GM12878 (cell line): ENCODE results near the gene DHRS7B. TPM values are rescaled to one million over a fixed set of nuclear protein-coding genes. Genes with fewer than 3 reads are reported as not detected.

Source experiments
- ATAC-seq: fragments of 200-7000 bp; cut with Tn5 transposase; 3 replicates; pipeline ENCODE4 v1.9.1; 2020; ENCODE audit warnings: mild to moderate bottlenecking, moderate library complexity
- BruUV-seq: library from RNA; stranded (reverse); fragments of 400-500 nt; replicated peaks from 2 replicates; lab custom pipeline; 2021; lab: Mats Ljungman, UMichigan
- CTCF ChIA-PET: fragments of 300-600 bp; sonication (Branson Sonifier 250); formaldehyde crosslinking; extraction: SDS; loops from one replicate; lab custom pipeline; 2021; ENCODE audit warnings: inconsistent platforms; lab: Yijun Ruan, JAX
- POLR2A ChIA-PET: fragments of 350-600 bp; formaldehyde crosslinking; extraction: SDS; loops from one replicate; lab custom pipeline; 2021; ENCODE audit warnings: inconsistent platforms; lab: Charles Lee
- RAD21 ChIA-PET: fragments of 300-600 bp; sonication (Branson Sonifier 250); formaldehyde crosslinking; loops from one replicate; lab custom pipeline; 2023; ENCODE audit warnings: antibody characterized with exemption; ENCODE audit not compliant: unreplicated experiment; lab: Charles Lee
- SMC1A ChIA-PET: fragments of 300-600 bp; sonication (Branson Sonifier 250); formaldehyde crosslinking; loops from one replicate; lab custom pipeline; 2023; ENCODE audit not compliant: unreplicated experiment, uncharacterized antibody; lab: Charles Lee
- DNase-seq: peaks from one replicate; pipeline ENCODE4 v3.0.0-alpha.2; 2011; ENCODE audit warnings: low read depth, low spot score
- FAIRE-seq: peaks from 3 replicates; lab custom pipeline; 2011; peaks lifted over from hg19 to GRCh38; lab: Jason Lieb, UNC
- H2AFZ ChIP-seq: 2 replicates; pipeline ENCODE4 v1.6.0; 2011; ENCODE audit warnings: low read depth, low read length, control low read depth; ENCODE audit not compliant: control insufficient read depth
- H3K27ac ChIP-seq: 2 replicates; pipeline ENCODE4 v1.5.1; 2011; ENCODE audit warnings: control low read depth; ENCODE audit not compliant: control insufficient read depth, insufficient read depth
- H3K27me3 ChIP-seq, 2 experiments: replicated peaks in 1 of 2; 2 replicates each; pipeline versions ENCODE4 v1.6.0 to v1.6.1; 2011; ENCODE audit warnings: low read length in 1 of 2; ENCODE audit not compliant: control insufficient read depth in 2 of 2, insufficient read depth in 2 of 2
- H3K36me3 ChIP-seq, 2 experiments: 2 replicates each; pipeline ENCODE4 v1.5.1; 2011; ENCODE audit warnings: low read length in 1 of 2; ENCODE audit not compliant: control insufficient read depth in 2 of 2, insufficient read depth in 2 of 2
- H3K4me1 ChIP-seq: 2 replicates; pipeline ENCODE4 v1.6.1; 2011; ENCODE audit warnings: mild to moderate bottlenecking, low read length, moderate library complexity, mixed read lengths; ENCODE audit not compliant: control insufficient read depth, insufficient read depth
- H3K4me2 ChIP-seq: 2 replicates; pipeline ENCODE4 v1.6.0; 2011; ENCODE audit warnings: control low read depth; ENCODE audit not compliant: control insufficient read depth, insufficient read depth
- H3K4me3 ChIP-seq: fragments of 200-600 bp; sonication (generic); 2 replicates; pipeline ENCODE4 v1.5.1; 2016
- H3K79me2 ChIP-seq: 2 replicates; pipeline ENCODE4 v1.6.0; 2011; ENCODE audit warnings: low read length; ENCODE audit not compliant: control insufficient read depth, insufficient read depth
- H3K9ac ChIP-seq: 2 replicates; pipeline ENCODE4 v1.8.0; 2011; ENCODE audit warnings: low read length, control low read depth, mixed read lengths; ENCODE audit not compliant: control insufficient read depth, insufficient read depth
- H3K9me3 ChIP-seq: replicated peaks from 3 replicates; pipeline ENCODE4 v1.5.1; 2011; ENCODE audit warnings: mild to moderate bottlenecking, low read length; ENCODE audit not compliant: control insufficient read depth, insufficient read depth
- H4K20me1 ChIP-seq: 2 replicates; pipeline ENCODE4 v1.6.0; 2011; ENCODE audit not compliant: control insufficient read depth, insufficient read depth
- ATF3 ChIP-seq: IDR thresholded peaks from 2 replicates; pipeline ENCODE4 v1.6.1; 2011; ENCODE audit warnings: low read depth, mild to moderate bottlenecking, low read length, moderate library complexity, borderline replicate concordance; ENCODE audit errors: extremely low read depth
- BCL11A ChIP-seq: IDR thresholded peaks from 2 replicates; pipeline ENCODE4 v1.6.1; 2011; ENCODE audit warnings: low read depth, low read length
- BHLHE40 ChIP-seq, 2 experiments: fragments of 450-650 bp in 1 of 2; IDR thresholded peaks; 2 replicates each; pipeline ENCODE4 v1.6.1; 2011 to 2017; ENCODE audit warnings: low read depth in 2 of 2, borderline replicate concordance in 1 of 2, improper control_type of control experiment in 1 of 2, low read length in 1 of 2, mild to moderate bottlenecking in 1 of 2
- BMI1 ChIP-seq: fragments of 450-650 bp; IDR thresholded peaks from 2 replicates; pipeline ENCODE4 v1.6.1; 2016; ENCODE audit warnings: mild to moderate bottlenecking, moderate library complexity, borderline replicate concordance
- EGR1 ChIP-seq, 2 experiments: IDR thresholded peaks; 1 replicate in 1 of 2; 2 replicates in 1 of 2; pipeline ENCODE4 v1.6.1; 2011 to 2012; ENCODE audit warnings: low read depth in 2 of 2, low read length in 2 of 2, borderline replicate concordance in 1 of 2, mild to moderate bottlenecking in 1 of 2, moderate library complexity in 1 of 2
- FOS ChIP-seq: IDR thresholded peaks from 3 replicates; pipeline ENCODE4 v1.6.1; 2011; ENCODE audit warnings: borderline replicate concordance; ENCODE audit not compliant: insufficient read length; ENCODE audit errors: extremely low read depth
- FOXM1 ChIP-seq: IDR thresholded peaks from 2 replicates; pipeline ENCODE4 v1.6.1; 2012; ENCODE audit warnings: low read depth, mild to moderate bottlenecking, inconsistent platforms, low read length, moderate library complexity
- GATAD2B ChIP-seq: fragments of 450-650 bp; conservative IDR thresholded peaks from 2 replicates; pipeline ENCODE4 v1.6.1; 2017; ENCODE audit warnings: low read depth, mild to moderate bottlenecking, moderate library complexity
- JUNB ChIP-seq: IDR thresholded peaks from 2 replicates; pipeline ENCODE4 v1.6.1; 2016; ENCODE audit warnings: antibody characterized with exemption, mild to moderate bottlenecking
- JUND ChIP-seq: IDR thresholded peaks from 2 replicates; pipeline ENCODE4 v1.6.1; 2012; ENCODE audit warnings: low read depth, mild to moderate bottlenecking, low read length, improper control_type of control experiment, moderate library complexity
- KAT2A ChIP-seq: conservative IDR thresholded peaks from 2 replicates; pipeline ENCODE4 v1.6.1; 2011; ENCODE audit warnings: low read depth, low read length; ENCODE audit not compliant: control insufficient read depth
- MLLT1 ChIP-seq: fragments of 450-650 bp; IDR thresholded peaks from 2 replicates; pipeline ENCODE4 v1.6.1; 2016; ENCODE audit warnings: mild to moderate bottlenecking
- MTA2 ChIP-seq: fragments of 450-650 bp; IDR thresholded peaks from 2 replicates; pipeline ENCODE4 v1.6.1; 2016; ENCODE audit warnings: low read depth, mild to moderate bottlenecking, moderate library complexity
- MXI1 ChIP-seq: fragments of 150-350 bp; IDR thresholded peaks from 2 replicates; pipeline ENCODE4 v1.6.1; 2011; ENCODE audit warnings: low read depth, mild to moderate bottlenecking, inconsistent platforms, low read length, improper control_type of control experiment
- NFXL1 ChIP-seq: fragments of 450-650 bp; IDR thresholded peaks from 2 replicates; pipeline ENCODE4 v1.6.1; 2017; ENCODE audit warnings: antibody characterized with exemption, mild to moderate bottlenecking, borderline replicate concordance
- PAX8 ChIP-seq: fragments of 450-650 bp; IDR thresholded peaks from 2 replicates; pipeline ENCODE4 v1.6.1; 2017; ENCODE audit warnings: mild to moderate bottlenecking, moderate library complexity
- RAD51 ChIP-seq: fragments of 450-650 bp; IDR thresholded peaks from 2 replicates; pipeline ENCODE4 v1.6.1; 2016; ENCODE audit warnings: moderate library complexity, mild to moderate bottlenecking, inconsistent platforms
- SIX5 ChIP-seq: IDR thresholded peaks from 2 replicates; pipeline ENCODE4 v1.6.1; 2011; ENCODE audit warnings: mild to moderate bottlenecking, low read depth, low read length, moderate library complexity; ENCODE audit not compliant: severe bottlenecking
- SMAD5 ChIP-seq: IDR thresholded peaks from 2 replicates; pipeline ENCODE4 v1.6.1; 2016; ENCODE audit warnings: antibody characterized with exemption, low read depth
- SMARCA5 ChIP-seq: fragments of 450-650 bp; IDR thresholded peaks from 2 replicates; pipeline ENCODE4 v1.6.1; 2017; ENCODE audit warnings: mild to moderate bottlenecking
- SMC3 ChIP-seq: IDR thresholded peaks from 2 replicates; pipeline ENCODE4 v1.6.1; 2011; ENCODE audit warnings: low read length, improper control_type of control experiment, borderline replicate concordance
- SUPT20H ChIP-seq: IDR thresholded peaks from 2 replicates; pipeline ENCODE4 v1.6.1; 2011; ENCODE audit warnings: low read depth, mild to moderate bottlenecking, low read length, moderate library complexity, borderline replicate concordance; ENCODE audit not compliant: control insufficient read depth
- WRNIP1 ChIP-seq: IDR thresholded peaks from 2 replicates; pipeline ENCODE4 v1.6.1; 2011; ENCODE audit warnings: low read depth, low read length, improper control_type of control experiment, borderline replicate concordance
- YBX1 ChIP-seq: fragments of 450-650 bp; IDR thresholded peaks from 2 replicates; pipeline ENCODE4 v1.6.1; 2016; ENCODE audit warnings: antibody characterized with exemption
- WGBS: methylation state at CpG from one replicate; pipeline ENCODE4 v1.1.6; 2016; ENCODE audit warnings: low lambda C conversion rate; ENCODE audit not compliant: insufficient replicate concordance, insufficient coverage; ENCODE audit errors: missing lambda C conversion rate; 5-methylcytosine and 5-hydroxymethylcytosine counted together
- in situ Hi-C: fragments of 300-500 bp; cut with MboI; formaldehyde crosslinking; loops from 9 replicates; pipeline ENCODE4 v1.14.3; 2018; ENCODE audit warnings: mixed read lengths
- intact Hi-C: fragments of 100-400 bp; cut with micrococcal nuclease; formaldehyde crosslinking; loops from one replicate; pipeline ENCODE4 v1.14.2; 2022; ENCODE audit not compliant: unreplicated experiment
- polyA plus RNA-seq, 11 experiments: library from polyadenylated mRNA; depleted of rRNA in 4 of 11; unstranded in 6 of 11; stranded (reverse) in 5 of 11; fragments of >200 nt; fragmentation: Nextera tagmentation in 4 of 11; fragmentation: Illumina TruSeq in 1 of 11; extraction: Ambion mirVana in 4 of 11; extraction: Trizol in 1 of 11; gene quantifications; 1 replicate in 1 of 11; 2 replicates in 10 of 11; pipeline versions ENCODE4 v1.2.1 to v1.2.3, GENCODE V29; 2011 to 2016; ENCODE audit warnings: inconsistent platforms in 2 of 11, missing spikeins in 2 of 11, low read depth in 1 of 11
- total RNA-seq, 4 experiments: library from RNA; depleted of rRNA in 3 of 4; stranded (reverse); fragments of >200 nt in 3 of 4; fragmentation: Illumina TruSeq in 1 of 4; extraction: Trizol in 1 of 4; gene quantifications; 2 replicates each; pipeline versions ENCODE4 v1.2.1 to v1.2.3, GENCODE V29; 2013 to 2021

Gene DHRS7B
- total and polyA plus RNA-seq, 10 of the 15 experiments (the other 5 are each of a cell fraction or from before 2014, with no cell fraction given): 11.1 to 35.6 (median 23.0) TPM

GRCh38 chr17:21172846-21173245, 46.1 kb downstream of the DHRS7B start (continued):
- no peak for TF ChIP-seq SMAD5
- TF ChIP-seq JUNB: no peak
- no peak for TF ChIP-seq FOXM1
- no peak for TF ChIP-seq BCL11A
- TF ChIP-seq NFXL1: no peak
- no peak for TF ChIP-seq SMC3
- TF ChIP-seq RAD51: no peak
- TF ChIP-seq SMARCA5: no peak
- no peak for TF ChIP-seq EGR1 (IDR thresholded peaks at IDR 0.05; ENCODE audit: borderline replicate concordance in 1 of 2, low read depth in 2 of 2, low read length in 2 of 2)
- TF ChIP-seq MLLT1: no peak

DNA sequence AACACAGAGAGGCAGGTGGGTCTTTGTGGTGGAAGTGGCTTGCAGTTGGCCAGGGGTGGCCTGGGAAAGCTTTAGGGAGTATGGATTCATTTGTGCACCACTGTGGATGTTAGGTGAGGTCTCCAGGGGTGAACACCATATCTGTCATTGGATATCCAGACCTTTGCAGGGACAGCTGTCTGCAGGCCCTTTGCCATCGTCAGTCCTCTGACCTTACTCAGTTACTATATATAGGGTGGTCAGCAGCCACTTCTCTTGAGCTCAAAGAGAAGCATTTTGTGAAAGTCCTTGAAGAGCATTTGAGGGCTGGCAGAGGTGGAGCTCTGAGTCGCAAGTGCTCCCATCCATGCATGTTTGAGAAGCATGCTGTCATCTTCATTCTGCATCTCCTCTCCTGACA, 46.8 kb downstream of the DHRS7B start:
- H2AFZ ChIP-seq: no peak overlapping the region
- H3K27ac ChIP-seq: no peak overlapping the region
- H3K36me3 ChIP-seq: peaks cover 4 to 7% of the 10 kb centered on the region in 2 experiments; a peak in 3 of 4 replicates
- H3K4me2 ChIP-seq: no peak overlapping the region
- BruUV-seq: no TSS peak
- no peak overlapping the region for H3K9ac ChIP-seq
- H3K4me1 ChIP-seq: peaks cover 14% of the 10 kb centered on the region
- no peak overlapping the region for H3K4me3 ChIP-seq
- in situ Hi-C loops (no loop called here), intact Hi-C loops (no loop called here)
- no peaks in the 10 kb centered on the region for H4K20me1 ChIP-seq
- TF ChIP-seq FOS (no peak), ATF3 (no peak), SIX5 (no peak), MXI1 (no peak), GATAD2B (no peak), KAT2A (no peak), JUND (no peak), YBX1 (no peak), MLLT1 (no peak), BHLHE40 (IDR thresholded peaks at IDR 0.05; ENCODE audit: borderline replicate concordance in 1 of 2, low read depth in 2 of 2, low read length in 1 of 2) (no peak), PAX8 (no peak), SUPT20H (no peak), MTA2 (no peak), BMI1 (no peak), WRNIP1 (no peak)
- no peaks in the 10 kb centered on the region for H3K27me3 ChIP-seq
- ChIA-PET CTCF (no interaction called here), RAD21 (no interaction called here), SMC1A (no interaction called here), POLR2A (no interaction called here)
- H3K9me3 ChIP-seq: no peaks in the 10 kb centered on the region
- no peaks in the 10 kb centered on the region for H3K79me2 ChIP-seq
- WGBS: 96% methylated on average over 2 of the region's 2 CpGs
- no peak for DNase-seq
- no peak for FAIRE-seq
- ATAC-seq: no peak
